NCI-H2107 treated with DMSO at 0.1 percent for 48 hours (cell line): ENCODE data around the gene TEX30.
A peak's percentile ranks its signal among the peaks of the same experiment; 100 is the strongest.

Experiments used
- DNase-seq: peaks from one replicate; lab custom pipeline; 2025; ENCODE audit not compliant: unreplicated experiment; lab: John Stamatoyannopoulos, UW

The TEX30 gene

DNA sequence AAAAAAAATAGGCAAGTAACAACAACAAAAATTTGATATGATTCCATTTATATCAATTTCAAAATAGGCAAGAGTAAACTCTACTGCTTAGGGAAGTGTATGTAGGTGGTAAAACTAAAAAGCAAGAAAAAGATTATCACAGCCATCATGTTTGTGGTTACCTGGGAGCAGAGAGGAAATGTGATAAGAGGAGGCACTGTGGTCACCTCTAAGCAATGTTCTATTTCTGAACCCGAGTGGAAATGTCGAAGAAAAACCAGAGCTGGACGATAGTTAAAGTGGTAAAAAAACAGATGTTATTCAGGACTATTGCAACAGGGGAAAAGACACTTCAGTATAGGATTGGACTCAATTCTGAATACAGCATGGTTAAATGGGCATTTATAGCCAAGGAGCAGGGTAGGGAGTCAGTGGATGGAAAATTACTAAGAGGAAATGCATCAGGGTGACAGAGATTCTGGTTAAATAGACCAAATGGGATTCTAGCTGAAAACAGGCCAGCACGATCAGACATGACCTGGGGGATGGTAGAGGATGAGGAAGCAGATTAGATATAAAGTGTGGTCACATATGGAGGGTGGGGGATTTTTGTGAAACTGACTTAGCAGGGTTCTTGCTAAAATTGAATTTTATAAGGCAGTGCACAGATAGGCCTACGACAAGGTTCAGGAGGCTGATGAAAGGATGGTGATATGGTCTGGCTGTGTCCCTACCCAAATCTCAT is 6.0 kb upstream of the TEX30 start:
- DNase-seq: no peak

DNA sequence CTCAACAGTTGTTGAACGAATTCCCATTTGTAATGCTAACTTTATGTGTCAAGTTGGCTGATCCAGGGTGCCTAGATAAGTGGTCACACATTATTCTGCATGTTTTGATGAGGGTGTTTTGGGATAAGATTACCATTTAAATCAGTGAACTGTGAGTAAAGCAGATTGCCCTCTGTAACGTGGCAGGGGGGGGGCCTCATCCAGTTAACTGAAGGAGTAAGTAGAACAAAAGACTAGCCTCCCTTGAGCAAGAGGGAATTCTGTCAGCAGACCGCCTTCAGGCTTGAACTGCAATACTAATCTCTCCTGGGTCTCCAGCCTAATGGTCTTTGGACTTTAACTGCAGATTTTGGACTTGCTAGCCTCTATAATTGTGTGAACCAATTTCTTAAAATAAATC is 4.2 kb upstream of the TEX30 start:
- no peak for DNase-seq

DNA sequence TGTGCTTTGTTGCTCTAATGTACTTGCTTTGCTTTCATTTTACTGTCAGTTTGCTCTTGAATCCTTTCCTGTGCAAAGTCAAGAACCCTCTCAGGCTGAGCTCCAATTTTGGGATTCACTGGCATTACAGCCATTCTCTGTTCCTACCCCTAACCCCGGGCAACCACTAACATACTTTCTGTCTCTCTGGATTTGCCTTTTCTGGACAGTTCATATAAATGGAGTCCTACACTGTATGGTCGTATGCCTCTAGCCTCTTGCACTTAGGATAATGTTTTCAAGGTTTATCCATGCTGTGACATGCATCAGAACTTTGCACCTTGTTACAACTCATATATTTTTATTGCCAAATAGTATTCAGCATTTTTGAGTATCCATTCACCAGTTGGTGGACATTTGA is 2.7 kb upstream of the TEX30 start:
- DNase-seq: no peak

DNA sequence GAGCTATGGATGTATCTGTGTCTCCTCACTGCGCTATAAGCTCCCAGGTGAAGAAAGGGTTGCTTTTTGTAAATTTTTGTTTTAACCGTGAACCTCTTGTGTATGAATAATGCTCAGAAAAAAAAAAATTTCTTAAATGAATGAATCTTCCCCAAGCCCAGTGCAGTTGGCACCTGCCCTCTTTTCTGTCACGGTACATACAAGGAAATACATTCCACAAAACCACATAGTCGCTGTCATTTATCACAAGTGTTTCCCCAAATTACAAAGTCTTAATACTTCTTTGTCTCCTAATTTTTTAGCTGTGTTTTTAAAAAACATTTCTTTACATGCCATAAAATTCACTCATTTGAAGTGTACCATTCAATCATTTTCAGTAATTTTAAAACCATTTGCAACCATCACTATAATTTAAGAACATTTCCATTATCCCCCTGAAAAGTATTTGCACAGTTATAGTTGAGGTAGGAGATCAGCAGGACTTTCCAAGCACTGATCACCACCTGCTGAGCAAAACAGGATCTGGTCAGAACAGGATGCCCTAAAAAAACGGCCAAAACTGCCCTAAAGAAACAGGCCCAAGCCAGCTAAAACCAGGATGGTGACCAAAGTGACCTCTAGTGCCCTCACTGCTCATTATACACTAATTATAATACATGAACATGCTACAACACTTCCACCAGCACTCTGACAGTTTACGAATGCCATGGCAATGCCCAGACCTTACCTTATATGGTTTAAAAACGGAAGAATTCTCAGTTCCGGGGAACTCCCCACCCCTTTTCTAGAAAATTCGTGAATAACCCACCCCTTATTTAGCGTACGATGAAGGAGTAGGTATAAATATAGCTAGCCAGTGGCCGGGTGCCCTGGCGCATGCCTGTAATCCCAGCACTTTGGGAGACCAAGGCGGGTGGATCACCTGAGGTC is 1.3 kb upstream of the TEX30 start:
- DNase-seq: no peak

DNA sequence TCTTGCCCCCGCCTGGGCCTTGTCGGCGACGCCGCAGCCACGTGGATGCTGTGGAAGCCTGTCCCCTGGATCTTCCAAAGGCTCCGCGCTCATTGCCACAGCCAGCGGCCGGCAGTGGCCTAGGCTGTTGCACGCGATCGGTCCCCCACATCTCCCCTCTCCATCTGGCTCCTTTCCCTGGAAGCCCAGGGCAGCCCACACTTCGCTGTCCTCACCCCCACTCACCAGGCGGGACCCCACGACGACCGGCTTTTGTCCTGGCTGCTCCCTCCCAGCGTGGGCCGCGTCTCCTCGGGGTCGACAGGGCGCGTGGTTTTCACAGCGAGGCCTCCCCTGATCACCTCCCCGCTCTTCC is 605 bp upstream of the TEX30 start:
- DNase-seq: no peak

DNA sequence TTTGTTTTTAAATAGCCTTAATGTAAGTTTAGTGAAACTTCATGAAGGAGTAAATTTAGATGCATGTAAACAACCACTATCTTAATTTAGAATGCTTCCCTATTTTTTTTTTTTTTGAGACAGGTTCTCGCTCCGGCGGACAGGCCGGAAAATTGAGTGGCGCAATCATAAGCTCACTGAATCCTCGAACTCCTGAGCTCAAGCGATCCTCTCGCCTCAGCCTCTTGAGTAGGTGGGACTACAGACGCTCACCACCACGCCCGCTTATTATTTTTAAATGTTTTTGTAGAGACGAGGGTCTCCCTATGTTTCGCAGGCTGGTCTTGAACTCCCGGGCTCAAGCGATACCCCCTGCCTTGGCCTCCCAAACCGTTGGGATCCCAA is 1.6 kb downstream of the TEX30 start:
- no peak for DNase-seq

DNA sequence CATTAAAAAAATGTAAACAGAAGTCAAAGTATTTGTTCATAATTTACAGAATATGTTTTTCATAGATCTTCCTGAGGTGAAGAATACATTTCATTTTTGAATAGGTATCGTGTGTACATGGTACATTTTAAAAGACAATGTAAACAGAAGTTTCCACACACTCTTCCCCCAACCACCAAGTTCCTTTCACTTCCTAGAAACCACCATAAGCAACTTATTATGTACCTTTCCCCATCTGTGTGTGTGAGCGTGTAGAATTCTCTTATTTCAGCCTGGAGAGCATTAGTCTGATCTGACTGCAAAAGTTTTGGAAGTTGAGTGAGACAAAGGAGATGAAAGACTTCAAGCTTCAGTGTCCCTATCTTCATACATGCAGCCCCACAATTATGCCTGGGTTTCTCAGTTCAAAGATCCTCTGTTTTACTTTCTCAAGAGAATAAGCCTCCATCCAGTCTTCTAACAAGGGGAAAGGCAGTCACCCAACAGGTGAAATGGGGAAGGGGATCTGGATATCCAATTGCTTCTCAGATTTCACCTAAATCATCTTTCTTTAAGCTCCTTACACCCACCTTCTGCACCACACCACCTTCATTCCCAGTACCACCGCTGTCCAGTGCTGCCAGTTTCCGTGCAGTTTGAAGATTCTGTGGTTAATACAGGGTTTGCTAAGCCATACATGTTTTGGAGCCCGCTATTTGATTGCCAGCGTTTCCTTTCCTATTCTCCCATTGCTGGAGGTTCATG is 2.1 kb downstream of the TEX30 start:
- no peak for DNase-seq

DNA sequence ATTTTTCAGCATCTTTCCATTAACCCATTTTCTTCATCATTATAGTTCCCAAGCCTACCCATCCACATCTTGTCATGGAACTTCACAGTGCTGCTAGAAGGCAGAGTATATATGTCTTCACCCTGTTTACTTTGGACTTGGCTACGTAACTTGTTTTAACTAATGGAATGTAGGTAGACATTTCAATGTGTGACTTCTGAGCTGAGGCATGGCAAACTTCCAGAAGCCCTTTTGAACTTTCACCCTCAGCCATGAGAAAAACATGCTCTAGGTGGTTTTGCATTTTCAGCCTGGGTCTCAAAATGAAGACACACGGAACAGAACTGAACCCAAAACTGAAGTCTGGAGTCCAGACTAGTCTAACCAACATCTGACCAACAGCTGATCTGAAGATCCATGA is 3.2 kb downstream of the TEX30 start:
- DNase-seq: no peak

DNA sequence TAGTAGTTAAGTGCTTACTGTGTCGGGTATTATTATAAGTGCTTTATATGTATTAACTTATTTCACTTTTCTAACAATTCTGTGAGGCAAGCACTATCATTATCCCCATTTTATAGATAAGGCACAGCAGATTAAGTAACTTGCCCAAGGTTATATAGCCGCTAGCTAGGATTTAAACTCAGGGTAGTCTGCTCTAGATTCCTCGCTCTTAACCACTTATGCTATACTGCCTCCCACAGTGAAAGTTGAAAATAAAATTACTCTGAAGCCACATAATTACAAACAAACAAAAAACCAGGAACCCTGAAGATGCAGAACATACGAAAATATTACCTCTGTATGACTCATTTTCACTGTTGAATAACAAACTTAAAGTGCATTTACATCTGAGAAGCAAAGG is 3.9 kb downstream of the TEX30 start:
- DNase-seq: no peak

DNA sequence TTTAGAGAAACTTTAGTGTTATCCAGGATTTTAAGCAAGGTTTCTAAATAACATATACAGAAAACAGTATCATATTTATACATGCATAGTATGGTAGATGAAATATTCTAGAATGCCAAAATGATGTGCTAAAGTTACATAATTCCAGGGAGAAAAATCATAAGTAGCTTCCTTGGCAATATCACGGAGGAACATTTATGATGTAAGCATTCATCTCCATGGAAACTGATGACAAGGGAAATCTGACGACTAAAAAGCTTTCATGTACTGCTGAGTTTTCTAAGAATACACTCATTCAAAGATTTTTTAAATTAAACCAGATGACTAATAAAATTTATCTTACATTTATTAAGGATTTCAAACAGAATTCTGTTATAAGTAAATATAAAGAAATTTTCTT is 4.7 kb downstream of the TEX30 start:
- DNase-seq: no peak

DNA sequence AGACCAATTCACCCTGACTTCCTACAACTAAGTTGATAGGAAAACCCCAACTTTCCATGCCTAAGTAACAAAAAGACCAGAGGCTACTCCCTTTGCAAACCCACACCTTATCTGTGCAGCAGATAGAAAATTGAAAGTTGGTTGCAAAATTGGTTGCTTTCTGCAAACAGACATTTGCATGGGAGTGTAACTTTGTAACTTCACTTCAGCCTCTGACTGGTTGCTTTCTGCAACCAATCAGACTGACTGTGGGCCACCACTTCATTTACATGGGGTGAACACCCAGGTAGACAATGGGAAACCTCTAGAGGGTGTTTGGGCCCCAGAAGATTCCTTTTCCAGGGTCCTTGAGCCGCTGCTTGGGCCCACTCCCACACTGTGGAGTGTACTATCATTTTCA is 9.8 kb downstream of the TEX30 start:
- no peak for DNase-seq

DNA sequence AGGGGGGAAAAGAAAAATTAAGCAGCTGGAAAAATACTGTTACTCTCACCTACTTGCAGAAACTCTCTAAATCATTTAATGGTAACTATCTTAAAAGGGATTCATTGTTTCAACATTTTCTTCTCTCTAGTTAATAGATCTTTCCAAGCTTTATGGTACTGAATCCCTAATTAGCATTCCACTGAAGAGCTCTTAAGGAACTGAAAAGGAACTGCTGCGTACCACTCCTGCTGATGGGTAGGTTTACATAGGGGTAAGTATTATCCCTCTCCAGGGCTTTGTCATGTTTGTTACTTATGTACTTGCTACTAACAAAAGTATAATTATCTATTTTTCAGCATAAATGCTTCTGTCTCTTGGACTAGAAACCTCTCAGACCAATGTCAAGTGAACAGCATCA is 12.5 kb downstream of the TEX30 start:
- DNase-seq: no peak

DNA sequence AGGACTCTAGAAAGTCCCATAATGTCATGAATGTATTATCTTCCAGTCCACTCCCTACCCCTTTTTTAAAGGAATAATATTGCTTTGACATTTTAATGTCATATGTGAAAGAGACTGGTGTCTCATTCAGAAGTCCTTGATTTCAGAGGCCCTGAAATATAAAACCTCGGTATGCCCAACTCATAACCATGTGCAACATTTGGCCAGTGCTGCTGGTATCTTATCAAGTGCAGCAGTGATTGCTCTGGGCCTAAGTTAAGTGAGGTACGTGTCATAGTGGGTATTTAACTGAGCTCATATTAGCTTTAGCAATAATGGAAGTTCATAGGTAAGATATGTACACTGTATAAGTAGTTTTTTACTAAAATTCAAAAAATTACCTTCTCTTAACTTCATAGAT is 14.7 kb downstream of the TEX30 start:
- no peak for DNase-seq

DNA sequence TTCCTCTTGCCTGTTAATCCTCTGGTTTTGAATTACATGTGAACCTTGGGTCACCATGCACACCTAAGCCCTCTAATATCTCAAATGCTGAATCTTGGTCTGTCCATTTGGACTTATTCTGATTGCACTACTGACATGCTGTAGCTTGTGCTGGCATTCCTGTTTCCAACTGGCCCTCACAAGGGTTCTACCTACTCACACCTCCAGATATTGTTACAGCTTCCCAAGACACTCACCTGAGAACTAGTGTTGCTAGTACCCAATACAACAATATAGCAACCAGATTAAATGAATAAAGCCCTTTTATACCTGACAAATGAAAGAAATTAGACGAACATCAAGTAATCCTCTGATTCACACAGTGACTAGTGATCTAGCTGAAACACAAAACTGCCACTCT is 16.6 kb downstream of the TEX30 start:
- DNase-seq: no peak

DNA sequence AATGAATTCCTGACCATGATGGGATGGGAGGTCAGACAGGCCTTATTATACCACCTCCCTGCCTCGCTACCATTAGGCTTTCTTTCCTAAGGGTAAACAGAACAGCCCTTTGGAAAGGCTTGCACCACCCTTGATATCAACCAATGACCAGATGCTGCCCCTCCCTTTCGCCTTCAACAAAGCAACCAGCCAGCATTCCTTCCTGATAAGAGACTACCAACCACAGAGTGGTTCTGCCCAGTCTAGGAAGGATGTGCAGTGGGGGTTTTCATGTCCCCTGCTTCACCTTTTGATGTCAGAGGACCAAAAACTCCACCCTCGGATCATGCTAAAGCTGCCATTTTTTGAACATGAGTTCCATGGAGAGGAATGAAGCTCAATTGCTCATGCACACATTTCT is 21.7 kb downstream of the TEX30 start:
- no peak for DNase-seq

DNA sequence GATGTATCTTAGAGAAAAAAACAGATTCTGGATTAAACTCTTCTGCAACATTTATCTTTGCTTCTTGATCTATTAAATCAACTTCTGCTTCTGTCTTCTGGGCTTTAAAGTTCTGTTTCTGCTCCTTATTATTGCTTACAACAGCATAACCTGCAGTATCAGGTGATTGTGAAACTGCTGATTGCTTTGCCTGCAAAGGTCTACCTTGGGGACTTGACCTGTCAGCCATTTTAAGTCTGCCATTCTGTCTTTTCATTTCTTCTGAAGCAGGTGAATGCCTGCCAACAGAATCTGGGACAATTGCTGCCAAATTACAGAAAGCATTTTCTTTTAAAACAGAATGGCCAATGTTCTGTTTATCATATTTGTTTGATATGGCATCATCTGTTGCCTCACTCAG is 31.1 kb downstream of the TEX30 start:
- DNase-seq: no peak

DNA sequence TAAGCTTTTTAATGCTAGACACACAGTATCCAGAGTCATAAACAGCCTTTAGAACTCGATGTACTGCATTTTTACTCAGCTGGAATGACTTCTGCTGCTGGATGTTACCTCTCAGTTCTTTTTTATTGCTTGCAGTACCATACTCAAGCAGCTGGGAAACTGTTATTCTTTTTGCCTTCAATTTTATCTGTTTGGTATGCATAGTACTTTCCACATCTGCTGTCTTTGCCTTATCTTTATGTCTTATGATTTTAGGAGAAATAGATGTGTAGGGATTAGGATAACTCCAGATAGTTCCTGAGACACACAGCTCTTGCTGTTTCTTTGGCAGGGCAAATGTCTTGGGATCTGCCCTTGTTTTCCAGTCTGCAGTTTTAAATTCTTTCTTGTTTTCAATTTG is 31.5 kb downstream of the TEX30 start:
- no peak for DNase-seq

DNA sequence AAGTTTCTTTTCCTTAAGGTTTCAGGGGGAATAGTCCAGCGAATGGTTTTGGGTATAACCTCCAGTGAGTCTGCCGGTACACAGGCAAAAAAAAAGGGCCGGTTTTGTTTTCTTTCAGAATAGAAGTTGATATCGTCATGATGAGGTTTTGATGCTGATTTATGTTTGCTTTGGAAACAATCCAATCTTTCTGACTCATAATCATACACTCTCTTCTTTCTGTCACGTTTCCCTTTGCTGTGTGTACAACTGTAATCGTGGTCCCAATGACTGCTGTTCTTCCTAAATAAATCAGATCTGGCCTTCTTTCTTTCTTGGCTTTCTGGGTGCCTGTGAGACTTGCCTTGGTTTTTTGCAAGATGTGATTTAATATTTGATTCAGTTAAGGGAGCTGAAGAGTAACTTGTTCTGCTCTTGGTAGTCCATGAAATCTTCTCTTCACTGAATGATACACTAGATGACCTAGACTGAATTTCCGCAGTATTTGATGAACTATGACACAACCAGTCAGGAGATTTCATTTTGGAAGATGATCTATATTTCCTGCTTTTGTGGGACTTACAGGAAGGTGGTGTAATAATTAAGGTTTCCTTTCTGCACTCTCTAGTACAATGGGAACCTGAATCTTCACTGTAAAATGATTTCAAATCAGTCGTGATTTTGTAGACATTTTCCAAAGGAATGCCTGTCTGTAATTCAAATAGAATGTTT is 43.9 kb downstream of the TEX30 start:
- peak; percentile 2 for DNase-seq

DNA sequence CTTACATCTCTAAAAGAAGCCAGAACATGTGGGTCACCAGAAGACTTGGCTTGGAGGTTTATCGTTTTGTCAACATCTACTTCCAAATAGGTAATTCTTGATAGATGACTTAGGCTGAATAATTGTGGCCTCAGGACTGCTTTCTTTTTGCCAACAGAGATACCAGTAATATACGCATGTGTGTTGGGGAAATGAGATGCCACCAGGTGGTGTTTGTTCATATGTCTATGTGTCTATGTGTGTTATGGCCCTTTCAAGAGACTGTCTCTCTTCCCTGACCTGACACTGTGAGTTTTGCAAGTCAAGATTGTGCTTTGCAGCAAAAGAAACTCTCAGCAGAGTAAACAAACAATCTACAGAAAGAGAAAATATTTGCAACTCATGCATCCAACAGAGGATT is 47.2 kb downstream of the TEX30 start:
- DNase-seq: peak; percentile 1

DNA sequence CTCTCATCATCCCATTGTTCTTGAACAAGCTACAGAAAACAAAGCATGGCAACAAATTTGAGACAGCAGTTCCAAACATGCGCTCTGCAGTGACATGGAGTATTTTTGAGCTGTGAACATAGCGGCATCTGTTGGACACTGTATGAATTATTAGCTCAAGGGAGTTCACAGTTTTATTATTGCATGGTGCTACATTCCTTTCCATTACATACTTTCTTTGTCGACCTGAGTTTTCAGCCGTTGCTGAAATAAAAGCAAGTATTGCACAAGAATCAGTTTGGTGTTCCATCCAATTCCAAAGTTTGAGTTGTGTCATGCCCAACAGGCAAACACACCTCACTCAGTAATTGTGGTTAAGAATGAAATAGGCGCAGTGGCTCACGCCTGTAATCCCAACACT is 48.7 kb downstream of the TEX30 start:
- DNase-seq: peak; percentile 51

DNA sequence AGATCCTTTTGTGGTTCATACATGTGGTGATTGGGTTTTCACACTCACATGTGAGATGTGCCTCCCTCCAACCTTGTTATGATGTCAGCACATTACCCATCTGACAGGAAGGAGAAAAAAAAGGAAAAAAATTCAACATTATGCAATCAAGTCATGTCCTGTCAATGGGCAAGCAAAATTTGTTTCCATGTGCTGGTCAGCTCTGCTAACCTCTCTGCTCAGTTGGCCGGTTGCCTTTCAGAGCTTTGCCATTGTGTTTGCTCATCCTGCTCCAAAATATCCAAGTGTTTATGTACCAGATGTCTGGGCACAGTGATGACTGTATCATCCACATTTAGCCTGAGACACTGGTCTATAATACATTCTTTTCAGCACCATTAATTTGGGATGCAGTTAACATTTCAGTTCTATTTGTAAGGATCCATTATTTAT is 51.8 kb downstream of the TEX30 start:
- no peak for DNase-seq
